Measurements from ENCODE around the gene ISG15.
"Not testable (repeated sequence)": the region's sequence is repeated elsewhere in the genome, so short reads cannot be mapped to it uniquely, and the experiment has no call there.

Gene ISG15

DNA sequence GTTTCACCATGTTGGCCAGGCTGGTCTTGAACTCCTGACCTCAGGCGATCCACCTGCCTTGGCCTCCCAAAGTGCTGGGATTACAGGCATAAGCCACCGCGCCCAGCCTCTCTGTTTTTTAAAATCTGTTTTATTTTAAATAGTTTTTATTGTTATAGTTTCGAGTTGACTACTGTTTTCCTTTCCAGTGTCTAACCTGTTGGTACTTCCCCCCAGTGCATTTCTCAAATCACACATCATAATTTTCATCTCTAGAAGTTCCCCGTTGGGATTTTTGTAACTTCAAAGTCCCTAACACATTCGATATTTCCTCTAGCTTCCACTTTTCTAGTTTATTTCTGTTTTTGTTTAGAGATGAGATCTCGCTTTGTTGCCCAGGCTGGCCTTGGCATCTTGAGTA, 20.9 kb upstream of the ISG15 start:
- no peak overlapping the region for H3K9ac ChIP-seq (ENCODE audit: low read depth, low read length, poor library complexity, severe bottlenecking)
- H2AFZ ChIP-seq (ENCODE audit: low read length), result no peak overlapping the region
- H3K9me2 ChIP-seq (replicated peaks; ENCODE audit: low read depth, low read length), result no peaks in the 10 kb centered on the region
- peaks cover 13% of the 10 kb centered on the region for H3K4me1 ChIP-seq (ENCODE audit: insufficient read depth, low read length, poor library complexity, severe bottlenecking)
- no peaks in the 10 kb centered on the region for H3K79me2 ChIP-seq (ENCODE audit: insufficient read depth, low read length)
- peaks cover 7% of the 10 kb centered on the region for H4K20me1 ChIP-seq (ENCODE audit: insufficient read depth, low read length, poor library complexity, severe bottlenecking)
- no peaks in the 10 kb centered on the region for H3K27me3 ChIP-seq (ENCODE audit: insufficient read depth, low read length, poor library complexity, severe bottlenecking)
- no peak overlapping the region for H3K4me3 ChIP-seq (ENCODE audit: low read length, poor library complexity, severe bottlenecking)
- TF ChIP-seq EZH2phosphoT487 (IDR thresholded peaks at IDR 0.05; ENCODE audit: borderline replicate concordance), result no peak
- TF ChIP-seq, protein P1, sequence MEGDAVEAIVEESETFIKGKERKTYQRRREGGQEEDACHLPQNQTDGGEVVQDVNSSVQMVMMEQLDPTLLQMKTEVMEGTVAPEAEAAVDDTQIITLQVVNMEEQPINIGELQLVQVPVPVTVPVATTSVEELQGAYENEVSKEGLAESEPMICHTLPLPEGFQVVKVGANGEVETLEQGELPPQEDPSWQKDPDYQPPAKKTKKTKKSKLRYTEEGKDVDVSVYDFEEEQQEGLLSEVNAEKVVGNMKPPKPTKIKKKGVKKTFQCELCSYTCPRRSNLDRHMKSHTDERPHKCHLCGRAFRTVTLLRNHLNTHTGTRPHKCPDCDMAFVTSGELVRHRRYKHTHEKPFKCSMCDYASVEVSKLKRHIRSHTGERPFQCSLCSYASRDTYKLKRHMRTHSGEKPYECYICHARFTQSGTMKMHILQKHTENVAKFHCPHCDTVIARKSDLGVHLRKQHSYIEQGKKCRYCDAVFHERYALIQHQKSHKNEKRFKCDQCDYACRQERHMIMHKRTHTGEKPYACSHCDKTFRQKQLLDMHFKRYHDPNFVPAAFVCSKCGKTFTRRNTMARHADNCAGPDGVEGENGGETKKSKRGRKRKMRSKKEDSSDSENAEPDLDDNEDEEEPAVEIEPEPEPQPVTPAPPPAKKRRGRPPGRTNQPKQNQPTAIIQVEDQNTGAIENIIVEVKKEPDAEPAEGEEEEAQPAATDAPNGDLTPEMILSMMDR (conservative IDR thresholded peaks at IDR 0.05; ENCODE audit: low read length), result no peak
- no peaks in the 10 kb centered on the region for H3F3A ChIP-seq (ENCODE audit: low read depth)
- no peak overlapping the region for H3K4me2 ChIP-seq (ENCODE audit: low read depth, low read length, poor library complexity, severe bottlenecking)
- no peaks in the 10 kb centered on the region for H3K36me3 ChIP-seq (ENCODE audit: insufficient read depth, low read length)
- H3K9me3 ChIP-seq (ENCODE audit: insufficient read depth, low read depth, low read length), result no peaks in the 10 kb centered on the region

DNA sequence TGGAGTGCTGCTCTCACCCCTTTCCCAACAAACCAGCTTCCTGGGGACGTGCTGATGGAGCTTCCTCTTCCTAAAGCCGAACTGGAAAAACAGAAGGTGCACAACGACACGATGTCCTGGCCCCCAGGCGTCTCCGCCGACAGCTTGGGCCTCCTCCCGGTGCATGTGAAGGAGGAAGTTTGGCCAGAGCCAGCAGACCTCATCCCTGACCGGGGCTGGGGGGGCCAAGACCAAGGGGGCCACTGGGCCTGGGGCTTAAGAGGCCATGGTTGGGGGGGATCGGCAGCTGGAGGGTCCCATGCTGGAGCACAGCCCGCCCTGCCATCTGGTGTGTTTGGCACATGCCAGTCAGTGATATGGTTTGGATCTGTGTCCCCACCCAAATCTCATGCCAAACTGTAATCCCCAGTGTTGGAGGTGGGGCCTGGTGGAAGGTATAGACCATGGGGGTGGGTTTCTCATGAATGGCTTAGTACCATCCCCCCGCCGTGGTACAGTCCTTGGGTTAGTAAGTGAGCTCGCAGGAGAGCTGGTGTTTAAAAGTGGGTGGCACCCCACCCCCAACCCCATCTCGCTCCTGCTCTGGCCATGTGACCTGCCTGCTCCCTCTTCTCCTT, 19.8 kb upstream of the ISG15 start:
- no peak overlapping the region for H3K4me2 ChIP-seq (ENCODE audit: low read depth, low read length, poor library complexity, severe bottlenecking)
- H3K36me3 ChIP-seq (ENCODE audit: insufficient read depth, low read length), result no peaks in the 10 kb centered on the region
- no peak overlapping the region for H2AFZ ChIP-seq (ENCODE audit: low read length)
- no peak overlapping the region for H3K9ac ChIP-seq (ENCODE audit: low read depth, low read length, poor library complexity, severe bottlenecking)
- H3K27me3 ChIP-seq (ENCODE audit: insufficient read depth, low read length, poor library complexity, severe bottlenecking), result no peaks in the 10 kb centered on the region
- H3K4me1 ChIP-seq (ENCODE audit: insufficient read depth, low read length, poor library complexity, severe bottlenecking), result peaks cover 16% of the 10 kb centered on the region
- H4K20me1 ChIP-seq (ENCODE audit: insufficient read depth, low read length, poor library complexity, severe bottlenecking), result peaks cover 17% of the 10 kb centered on the region
- no peaks in the 10 kb centered on the region for H3K9me3 ChIP-seq (ENCODE audit: insufficient read depth, low read depth, low read length)
- TF ChIP-seq, protein P1 (conservative IDR thresholded peaks at IDR 0.05; ENCODE audit: low read length), result no peak
- no peak for TF ChIP-seq EZH2phosphoT487 (IDR thresholded peaks at IDR 0.05; ENCODE audit: borderline replicate concordance)
- no peaks in the 10 kb centered on the region for H3K9me2 ChIP-seq (replicated peaks; ENCODE audit: low read depth, low read length)
- no peaks in the 10 kb centered on the region for H3K79me2 ChIP-seq (ENCODE audit: insufficient read depth, low read length)
- no peak overlapping the region for H3K4me3 ChIP-seq (ENCODE audit: low read length, poor library complexity, severe bottlenecking)
- H3F3A ChIP-seq (ENCODE audit: low read depth), result no peaks in the 10 kb centered on the region

DNA sequence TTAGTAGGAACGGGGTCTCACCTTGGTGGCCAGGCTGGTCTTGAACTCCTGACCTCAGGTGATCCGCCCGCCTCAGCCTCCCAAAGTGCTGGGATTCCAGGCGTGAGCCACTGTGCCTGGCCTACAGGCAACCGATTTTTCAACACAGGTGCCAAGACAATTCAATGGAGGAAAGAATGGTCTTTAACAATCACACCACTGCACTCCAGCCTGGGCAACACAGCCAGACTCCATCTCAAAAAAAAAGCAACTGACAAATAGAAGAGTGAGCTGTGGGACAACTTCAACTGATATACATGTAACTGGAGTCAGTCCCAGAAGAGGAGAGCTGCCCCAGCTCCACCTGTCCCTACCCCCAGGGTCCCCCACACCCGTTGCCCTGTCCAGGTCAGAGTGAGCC, 18.8 kb upstream of the ISG15 start:
- not testable (repeated sequence) for H3K4me3 ChIP-seq (ENCODE audit: low read length, poor library complexity, severe bottlenecking); H3K36me3 ChIP-seq (ENCODE audit: insufficient read depth, low read length); H3K9ac ChIP-seq (ENCODE audit: low read depth, low read length, poor library complexity, severe bottlenecking); H3F3A ChIP-seq (ENCODE audit: low read depth); H3K79me2 ChIP-seq (ENCODE audit: insufficient read depth, low read length); H3K9me2 ChIP-seq (replicated peaks; ENCODE audit: low read depth, low read length); H3K9me3 ChIP-seq (ENCODE audit: insufficient read depth, low read depth, low read length); H3K4me2 ChIP-seq (ENCODE audit: low read depth, low read length, poor library complexity, severe bottlenecking); H3K27me3 ChIP-seq (ENCODE audit: insufficient read depth, low read length, poor library complexity, severe bottlenecking); H2AFZ ChIP-seq (ENCODE audit: low read length)
- peaks cover 16% of the 10 kb centered on the region for H3K4me1 ChIP-seq (ENCODE audit: insufficient read depth, low read length, poor library complexity, severe bottlenecking)
- H4K20me1 ChIP-seq (ENCODE audit: insufficient read depth, low read length, poor library complexity, severe bottlenecking), result peaks cover 17% of the 10 kb centered on the region

Measured in Loucy (cell line).